CD4-positive, alpha-beta T cell (primary cell): ENCODE measurements around the gene MEGF10. TPM values are rescaled to one million over a fixed set of nuclear protein-coding genes. Genes with fewer than 3 reads are reported as not detected.

Experiments used
- ATAC-seq: fragments of 200-7000 bp; cut with Tn5 transposase; one replicate; pipeline ENCODE4 v1.10.0; 2022; ENCODE audit warnings: mild to moderate bottlenecking; ENCODE audit not compliant: poor library complexity
- CTCF ChIA-PET: fragments of 350-600 bp; sonication (Branson Sonifier 250); formaldehyde crosslinking; loops from one replicate; lab custom pipeline; 2021; ENCODE audit warnings: antibody characterized with exemption, inconsistent platforms; lab: Charles Lee
- POLR2A ChIA-PET: fragments of 350-600 bp; sonication (Branson Sonifier 250); formaldehyde crosslinking; loops from one replicate; lab custom pipeline; 2021; ENCODE audit warnings: antibody characterized with exemption, inconsistent platforms; lab: Charles Lee
- DNase-seq, 14 experiments: peaks; one replicate each; pipeline ENCODE4 v3.0.0-alpha.2; 2013 to 2020; ENCODE audit warnings: mixed read lengths in 2 of 14
- H3K27ac ChIP-seq, 2 donors: one replicate each; pipeline versions ENCODE4 v1.5.1 to v1.7.0; 2013; ENCODE audit warnings: low read length in 2 of 2, low read depth in 1 of 2, mild to moderate bottlenecking in 1 of 2
- H3K27me3 ChIP-seq, 2 experiments: 1 replicate in 1 of 2; 2 replicates in 1 of 2; pipeline versions ENCODE4 v1.6.1 to v1.7.0; 2013; ENCODE audit warnings: low read length in 2 of 2, control low read depth in 1 of 2, mild to moderate bottlenecking in 1 of 2, moderate library complexity in 1 of 2; ENCODE audit not compliant: insufficient read depth in 2 of 2, control insufficient read depth in 1 of 2
- H3K36me3 ChIP-seq: one replicate; pipeline ENCODE4 v1.6.1; 2013; ENCODE audit warnings: low read length, control low read depth; ENCODE audit not compliant: insufficient read depth
- H3K4me1 ChIP-seq: one replicate; pipeline ENCODE4 v1.6.1; 2013; ENCODE audit warnings: low read length, control low read depth; ENCODE audit not compliant: insufficient read depth
- H3K4me3 ChIP-seq: one replicate; pipeline ENCODE4 v1.5.1; 2013; ENCODE audit warnings: mild to moderate bottlenecking, low read length, moderate library complexity
- H3K9me3 ChIP-seq, 2 experiments: 1 replicate in 1 of 2; 2 replicates in 1 of 2; pipeline versions ENCODE4 v1.6.1 to v1.7.0; 2013; ENCODE audit warnings: low read length in 2 of 2, mild to moderate bottlenecking in 2 of 2, control low read depth in 1 of 2, moderate library complexity in 1 of 2; ENCODE audit not compliant: control insufficient read depth in 1 of 2, insufficient read depth in 1 of 2
- H3K27ac Mint-ChIP-seq: one replicate; pipeline ENCODE4 v1.8.0; 2020; ENCODE audit warnings: mixed read lengths
- H3K27me3 Mint-ChIP-seq: one replicate; pipeline ENCODE4 v1.8.0; 2021; ENCODE audit warnings: mixed read lengths
- H3K36me3 Mint-ChIP-seq: one replicate; pipeline ENCODE4 v1.8.0; 2021; ENCODE audit warnings: low read depth, mixed read lengths
- H3K4me1 Mint-ChIP-seq: one replicate; pipeline ENCODE4 v1.8.0; 2021; ENCODE audit warnings: low read depth, mixed read lengths
- H3K4me3 Mint-ChIP-seq: one replicate; pipeline ENCODE4 v1.8.0; 2020; ENCODE audit warnings: mild to moderate bottlenecking, mixed read lengths
- H3K9me3 Mint-ChIP-seq: one replicate; pipeline ENCODE4 v1.8.0; 2020; ENCODE audit warnings: mixed read lengths
- intact Hi-C, 2 experiments: fragments of 100-400 bp; cut with DNase I in 1 of 2; cut with micrococcal nuclease in 1 of 2; formaldehyde crosslinking; loops; one replicate each; pipeline versions ENCODE4 v1.15.1 to v1.9.0; 2023 to 2025; cut with DNase I, micrococcal nuclease
- total RNA-seq, 174 experiments: library from RNA in 2 of 174; stranded (reverse) in 2 of 174; gene quantifications; one replicate each; pipeline ENCODE4 v1.2.3 and lab custom pipeline; 2021 to 2026
- TF ChIP-seq, protein P1 (sequence below): fragments of 200-600 bp; IDR thresholded peaks from one replicate; pipeline ENCODE4 v1.8.0; 2022; ENCODE audit warnings: antibody characterized with exemption, mild to moderate bottlenecking

MEGF10 gene
- total RNA-seq, 2 experiments from 2014 or later, result not detected

DNA sequence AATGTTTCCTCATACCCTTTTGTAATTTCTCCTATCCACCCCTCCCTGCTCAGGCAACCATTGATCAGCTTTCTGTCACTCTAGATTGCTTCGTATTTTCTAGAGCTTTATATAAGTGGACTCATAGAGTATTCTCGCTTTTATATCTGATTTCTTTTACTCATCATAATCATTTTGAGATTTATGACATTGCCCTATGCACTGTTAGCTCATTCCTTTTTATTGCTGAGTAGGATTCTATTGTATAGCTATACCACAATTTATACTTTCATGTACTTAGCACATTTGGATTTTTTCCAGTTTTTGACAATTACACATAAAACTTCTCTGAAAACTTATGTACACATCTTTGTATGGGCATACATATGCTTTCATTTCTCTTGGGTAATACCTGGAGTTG is 68.9 kb downstream of the MEGF10 start:
- intact Hi-C loops, result no loop called here
- Histone ChIP-seq H3K27ac (no peak overlapping the region), H3K36me3 (no peaks in the 10 kb centered on the region), H3K4me1 (no peaks in the 10 kb centered on the region), H3K27me3 (peaks cover 0 to 12% of the 10 kb centered on the region in 2 experiments), H3K9me3 (no peaks in the 10 kb centered on the region), H3K4me3 (no peak overlapping the region)
- POLR2A ChIA-PET, result no interaction called here
- Mint-ChIP-seq H3K27ac (no peak overlapping the region), H3K9me3 (no peaks in the 10 kb centered on the region), H3K27me3 (peaks cover 23% of the 10 kb centered on the region), H3K4me1 (no peaks in the 10 kb centered on the region), H3K36me3 (no peaks in the 10 kb centered on the region), H3K4me3 (no peak overlapping the region)
- DNase-seq (no peak), ATAC-seq (no peak)
- CTCF ChIA-PET, result no interaction called here
- TF ChIP-seq, protein P1, sequence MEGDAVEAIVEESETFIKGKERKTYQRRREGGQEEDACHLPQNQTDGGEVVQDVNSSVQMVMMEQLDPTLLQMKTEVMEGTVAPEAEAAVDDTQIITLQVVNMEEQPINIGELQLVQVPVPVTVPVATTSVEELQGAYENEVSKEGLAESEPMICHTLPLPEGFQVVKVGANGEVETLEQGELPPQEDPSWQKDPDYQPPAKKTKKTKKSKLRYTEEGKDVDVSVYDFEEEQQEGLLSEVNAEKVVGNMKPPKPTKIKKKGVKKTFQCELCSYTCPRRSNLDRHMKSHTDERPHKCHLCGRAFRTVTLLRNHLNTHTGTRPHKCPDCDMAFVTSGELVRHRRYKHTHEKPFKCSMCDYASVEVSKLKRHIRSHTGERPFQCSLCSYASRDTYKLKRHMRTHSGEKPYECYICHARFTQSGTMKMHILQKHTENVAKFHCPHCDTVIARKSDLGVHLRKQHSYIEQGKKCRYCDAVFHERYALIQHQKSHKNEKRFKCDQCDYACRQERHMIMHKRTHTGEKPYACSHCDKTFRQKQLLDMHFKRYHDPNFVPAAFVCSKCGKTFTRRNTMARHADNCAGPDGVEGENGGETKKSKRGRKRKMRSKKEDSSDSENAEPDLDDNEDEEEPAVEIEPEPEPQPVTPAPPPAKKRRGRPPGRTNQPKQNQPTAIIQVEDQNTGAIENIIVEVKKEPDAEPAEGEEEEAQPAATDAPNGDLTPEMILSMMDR, result no peak

DNA sequence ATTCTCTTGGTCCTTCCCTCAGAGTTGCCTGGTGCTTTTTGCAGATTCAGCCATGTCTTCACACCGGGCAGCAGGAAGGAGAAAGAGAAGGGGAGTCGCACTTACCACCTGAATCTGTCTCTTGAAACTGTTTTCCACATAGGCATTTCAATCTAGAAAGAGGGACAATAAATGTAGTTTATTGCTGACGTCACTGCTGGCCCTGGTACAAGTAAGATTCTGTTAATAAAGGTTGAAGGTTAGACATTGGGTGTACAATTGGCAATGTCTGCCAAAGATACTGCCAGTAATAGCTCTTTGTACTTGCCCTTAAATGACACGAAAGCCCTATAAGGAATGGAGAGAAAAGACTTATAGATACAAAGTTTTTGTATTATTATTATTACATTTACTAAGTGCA is 72.8 kb downstream of the MEGF10 start:
- TF ChIP-seq, protein P1, result no peak
- DNase-seq (no peak), ATAC-seq (no peak)
- no peak overlapping the region for H3K27ac ChIP-seq
- no peaks in the 10 kb centered on the region for H3K9me3 ChIP-seq
- Mint-ChIP-seq H3K4me1 (no peaks in the 10 kb centered on the region), H3K9me3 (no peaks in the 10 kb centered on the region), H3K4me3 (no peak overlapping the region), H3K36me3 (no peaks in the 10 kb centered on the region), H3K27ac (no peak overlapping the region), H3K27me3 (peaks cover 37% of the 10 kb centered on the region)
- H3K4me1 ChIP-seq, result no peaks in the 10 kb centered on the region
- ChIA-PET CTCF (no interaction called here), POLR2A (no interaction called here)
- intact Hi-C loops, result no loop called here
- no peak overlapping the region for H3K4me3 ChIP-seq
- H3K36me3 ChIP-seq, result no peaks in the 10 kb centered on the region
- peaks cover 0 to 23% of the 10 kb centered on the region in 2 experiments for H3K27me3 ChIP-seq

DNA sequence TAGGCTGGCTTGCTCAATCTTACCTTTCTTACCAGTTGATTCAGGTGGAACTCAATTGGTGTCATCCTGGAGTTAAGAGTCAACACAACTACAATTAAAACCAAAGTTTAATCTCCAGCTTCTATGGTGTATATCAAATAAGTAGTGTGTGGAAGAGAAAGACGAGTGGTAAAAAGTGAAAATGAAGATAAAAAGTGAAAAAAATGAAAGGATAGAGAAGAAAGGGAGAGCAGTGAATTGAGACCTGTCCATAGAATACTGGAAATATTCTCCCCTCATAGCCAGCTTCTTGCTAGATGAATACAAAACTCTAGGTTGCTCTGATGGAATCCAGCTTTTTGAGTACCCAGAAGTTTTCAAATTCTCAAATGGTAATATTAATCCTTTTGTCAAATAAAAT is 76.4 kb downstream of the MEGF10 start:
- Mint-ChIP-seq H3K4me1 (no peaks in the 10 kb centered on the region), H3K4me3 (no peak overlapping the region), H3K27ac (no peak overlapping the region), H3K27me3 (peaks cover 34% of the 10 kb centered on the region), H3K36me3 (no peaks in the 10 kb centered on the region), H3K9me3 (no peaks in the 10 kb centered on the region)
- Histone ChIP-seq H3K27me3 (peaks cover 0 to 20% of the 10 kb centered on the region in 2 experiments), H3K4me3 (no peak overlapping the region), H3K9me3 (no peaks in the 10 kb centered on the region), H3K27ac (no peak overlapping the region), H3K36me3 (no peaks in the 10 kb centered on the region), H3K4me1 (no peaks in the 10 kb centered on the region)
- ChIA-PET POLR2A (no interaction called here), CTCF (no interaction called here)
- intact Hi-C loops, result no loop called here
- TF ChIP-seq, protein P1, result no peak
- ATAC-seq (no peak), DNase-seq (no peak)
